ENCODE measurements around the gene BCAP29. TPM values are rescaled to one million over a fixed set of nuclear protein-coding genes. Genes with fewer than 3 reads are reported as not detected.
"Not testable (repeated sequence)": the region's sequence is repeated elsewhere in the genome, so short reads cannot be mapped to it uniquely, and the experiment has no call there.

The BCAP29 gene
- total RNA-seq, 2 donors from 2014 or later = 84.1 to 95.2 TPM

GRCh38 chr7:107610323-107610722, 30.3 kb downstream of the BCAP29 start:
- no peak for DNase-seq
- intact Hi-C loops (cut with DNase I) = no loop called here
- ATAC-seq = peak; percentile 53 to 57

GRCh38 chr7:107613439-107613838, 33.4 kb downstream of the BCAP29 start:
- no peak for DNase-seq
- intact Hi-C loops (cut with DNase I) = no loop called here
- ATAC-seq = no peak

DNA sequence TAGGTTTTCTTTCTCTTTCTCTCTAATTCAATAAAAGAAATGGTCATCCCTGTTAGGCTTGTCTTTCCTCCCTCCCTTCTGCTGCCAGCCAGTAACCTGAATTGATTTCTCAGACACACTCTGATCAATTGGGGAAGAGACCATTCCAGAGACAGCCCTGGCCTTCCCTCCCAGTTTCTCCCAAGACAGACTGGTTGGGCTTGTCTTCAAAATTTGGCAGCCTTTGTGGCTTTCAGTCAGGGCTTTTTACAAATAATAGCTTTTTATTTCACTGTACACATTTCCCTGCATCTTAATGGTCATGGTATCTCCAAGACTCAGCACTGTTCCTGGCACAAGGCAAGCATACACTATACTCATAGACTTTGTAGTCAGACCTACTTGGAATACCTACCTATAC, 33.9 kb downstream of the BCAP29 start:
- no peak for DNase-seq
- ATAC-seq = peak in 1 of 2 donors; percentile 27
- intact Hi-C loops (cut with DNase I) = no loop called here

DNA sequence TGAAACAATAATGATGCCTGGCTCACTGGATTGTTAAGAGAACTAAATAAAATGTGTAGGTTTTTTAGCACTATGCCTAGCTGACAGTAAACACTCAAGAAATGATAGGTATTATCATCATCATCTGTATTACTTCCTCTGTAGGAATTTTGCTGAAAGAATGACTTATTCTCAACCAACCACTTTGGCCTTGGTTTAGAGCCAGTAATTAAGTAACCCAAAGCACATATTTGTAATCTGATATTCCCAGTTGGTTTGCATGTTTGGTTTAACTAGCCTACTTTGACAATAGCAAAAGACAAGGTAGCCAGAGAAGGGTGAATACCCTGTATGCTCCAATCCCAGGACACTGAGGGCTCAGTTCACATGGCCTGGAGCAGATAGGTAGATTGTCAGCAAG, 34.4 kb downstream of the BCAP29 start:
- intact Hi-C loops (cut with DNase I) = no loop called here
- ATAC-seq (peak in 1 of 2 donors; percentile 19), DNase-seq (no peak)

- DNase-seq (no peak), ATAC-seq (no peak)
- intact Hi-C loops (cut with DNase I) = no loop called here
Observed at GRCh38 chr7:107615910-107616680, 36.0 kb downstream of the BCAP29 start.

GRCh38 chr7:107622429-107622828, 42.4 kb downstream of the BCAP29 start:
- ATAC-seq (peak in 1 of 2 donors; percentile 38), DNase-seq (no peak)
- intact Hi-C loops (cut with DNase I) = no loop called here

DNA sequence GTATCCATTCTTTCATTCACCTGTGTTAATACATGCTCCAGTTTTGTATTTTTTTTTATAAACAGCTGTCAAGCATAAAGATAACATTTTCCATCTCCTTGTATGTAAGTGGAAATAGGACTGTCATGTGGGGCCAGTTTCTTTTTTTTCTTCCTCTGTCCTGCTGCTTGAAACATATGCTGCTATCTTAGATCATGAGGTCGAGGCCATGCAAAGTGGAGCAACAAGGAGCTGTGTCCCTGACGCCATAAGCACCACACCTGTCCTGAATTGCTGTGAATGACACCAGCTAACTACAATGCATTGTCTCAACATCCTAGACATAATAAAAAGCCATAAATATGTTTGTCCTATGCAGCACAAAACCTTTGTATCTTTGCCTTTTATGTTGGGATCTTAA, 42.8 kb downstream of the BCAP29 start:
- intact Hi-C loops (cut with DNase I) = no loop called here
- no peak for DNase-seq
- no peak for ATAC-seq

DNA sequence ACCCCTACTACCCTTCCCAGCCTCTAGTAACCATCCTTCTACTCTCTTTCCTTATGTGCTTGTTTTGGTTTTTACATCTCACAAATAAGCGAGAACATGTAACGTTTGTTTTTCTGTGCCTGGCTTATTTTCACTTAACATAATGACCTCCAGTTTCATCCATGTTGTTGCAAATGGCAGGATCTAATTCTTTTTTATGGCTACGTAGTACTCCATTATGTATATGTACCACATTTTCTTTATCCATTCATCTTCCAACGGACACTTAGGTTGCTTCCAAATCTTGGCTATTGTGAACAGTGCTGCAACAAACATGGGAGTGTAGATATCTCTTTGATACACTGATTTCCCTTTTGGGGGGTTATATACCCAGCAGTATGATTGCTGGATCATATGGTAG, 47.0 kb downstream of the BCAP29 start:
- intact Hi-C loops (cut with DNase I) = no loop called here
- ATAC-seq (no peak), DNase-seq (no peak)

- intact Hi-C loops (cut with DNase I) = no loop called here
- no peak for ATAC-seq
Observed at GRCh38 chr7:107628461-107629064, 48.5 kb downstream of the BCAP29 start.

DNA sequence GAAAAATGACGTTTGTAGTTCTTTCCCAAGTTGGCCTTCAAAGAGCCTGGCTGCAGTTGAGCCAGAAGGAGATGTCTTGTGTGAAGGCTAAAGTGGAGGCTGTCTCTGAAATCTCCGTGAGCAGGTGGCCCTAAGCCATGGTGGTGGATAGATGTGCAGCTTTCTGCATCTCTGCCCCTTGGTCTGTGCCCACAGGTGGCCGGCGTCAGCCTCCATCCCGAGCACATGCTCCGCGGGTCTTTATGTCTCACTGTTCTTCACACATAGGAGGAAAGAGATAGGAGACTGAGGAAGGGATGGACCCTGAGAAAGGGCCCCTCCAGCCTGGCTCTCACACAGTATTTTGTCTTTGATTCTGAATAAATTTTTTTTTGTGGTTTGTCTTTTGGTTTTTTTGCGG, 50.3 kb downstream of the BCAP29 start:
- intact Hi-C loops (cut with DNase I) = no loop called here
- ATAC-seq (no peak), DNase-seq (no peak)

More at GRCh38 chr7:107628461-107629064, 48.5 kb downstream of the BCAP29 start:
- DNase-seq = no peak

DNA sequence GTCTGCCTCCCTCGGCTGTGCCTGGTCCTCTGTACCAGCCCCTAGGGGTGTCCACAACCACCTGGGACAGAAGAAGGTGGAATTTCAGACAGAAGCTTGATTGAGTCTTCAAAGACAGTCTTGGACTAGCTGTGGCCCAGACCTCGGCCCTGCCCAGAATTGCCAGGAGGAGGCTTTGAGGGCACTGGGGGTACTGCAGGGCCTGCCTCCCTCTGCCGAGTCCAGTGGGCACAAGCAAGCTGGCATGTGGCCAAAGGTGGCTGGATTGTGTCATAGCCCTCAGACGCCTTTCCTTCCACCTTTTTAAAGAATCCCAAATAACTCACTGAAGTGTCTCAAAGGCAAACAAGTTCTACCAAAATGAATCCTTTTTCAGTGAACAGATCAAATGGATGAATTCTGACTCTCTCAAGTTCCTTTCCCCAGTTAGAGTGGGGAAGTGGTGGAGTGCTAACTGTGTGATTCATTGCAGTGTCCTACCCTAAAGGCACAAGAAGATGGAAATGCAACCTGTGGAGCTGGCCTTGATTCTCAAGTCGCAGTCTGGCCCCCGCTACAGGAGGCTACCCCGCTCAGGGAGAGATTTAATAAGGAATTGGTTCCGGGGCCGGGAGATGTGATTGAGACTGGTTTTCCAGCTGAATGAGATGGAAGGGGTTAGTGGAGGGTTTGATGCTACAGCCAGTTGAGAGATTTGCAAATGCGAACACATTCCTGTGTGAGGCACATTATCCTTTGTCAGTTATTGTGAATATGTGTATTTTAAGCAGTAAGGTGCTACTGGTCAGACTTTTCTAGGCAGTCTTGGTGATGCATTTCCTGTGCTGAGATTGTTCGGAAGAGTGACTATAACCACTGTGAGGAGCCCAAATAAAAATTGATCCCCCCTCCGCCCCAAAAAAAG, 51.8 kb downstream of the BCAP29 start:
- no peak for DNase-seq
- intact Hi-C loops (cut with DNase I) = no loop called here
- no peak for ATAC-seq

GRCh38 chr7:107632492-107632865, 52.4 kb downstream of the BCAP29 start:
- no peak for DNase-seq
- intact Hi-C loops (cut with DNase I) = no loop called here
- ATAC-seq = no peak

DNA sequence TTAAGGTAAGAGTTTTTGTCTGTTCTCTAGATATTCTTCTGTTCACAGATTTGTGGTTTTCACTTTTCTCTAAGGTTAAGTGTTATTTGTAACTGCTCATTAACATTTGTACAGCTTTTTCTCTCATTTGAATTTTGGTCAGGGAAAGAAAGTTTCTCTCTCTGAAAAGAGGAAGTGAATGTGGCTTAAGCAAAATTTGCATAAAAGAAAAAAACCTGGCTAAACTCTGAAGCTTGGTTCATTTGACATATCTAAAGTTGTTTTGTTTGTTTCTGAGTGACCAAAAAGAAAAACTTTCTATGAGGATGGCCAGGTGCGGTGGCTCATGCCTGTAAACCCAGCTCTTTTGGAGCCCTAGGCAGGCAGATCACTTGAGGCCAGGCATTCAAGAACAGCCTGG, 58.5 kb downstream of the BCAP29 start:
- intact Hi-C loops (cut with DNase I) = no loop called here
- ATAC-seq = no peak
- no peak for DNase-seq

DNA sequence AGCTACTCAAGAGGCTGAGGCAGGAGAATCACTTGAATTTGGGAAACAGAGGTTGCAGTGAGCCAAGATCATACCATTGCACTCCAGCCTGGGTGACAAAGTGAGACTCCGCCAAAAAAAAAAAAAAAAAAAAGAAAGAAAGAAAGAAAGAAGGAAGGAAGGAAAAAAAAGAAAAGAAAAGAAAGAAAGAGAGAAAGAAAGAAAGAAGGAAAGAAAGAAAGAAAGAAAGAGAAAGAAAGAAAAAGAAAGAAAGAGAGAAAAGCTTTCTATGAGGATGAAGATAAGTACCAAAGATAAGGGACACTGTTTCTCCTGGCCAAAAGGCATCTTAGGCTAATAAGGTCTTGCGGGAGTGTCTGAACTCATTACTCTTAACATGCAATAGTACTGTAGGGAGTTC, 59.0 kb downstream of the BCAP29 start:
- intact Hi-C loops (cut with DNase I); DNase-seq; ATAC-seq: not testable (repeated sequence)

- no peak for DNase-seq
- intact Hi-C loops (cut with DNase I) = no loop called here
Observed at GRCh38 chr7:107641676-107642075, 61.6 kb downstream of the BCAP29 start.

GRCh38 chr7:107642501-107642900, 62.5 kb downstream of the BCAP29 start:
- intact Hi-C loops (cut with DNase I) = no loop called here
- ATAC-seq (no peak), DNase-seq (no peak)

More at GRCh38 chr7:107641676-107642075, 61.6 kb downstream of the BCAP29 start:
- no peak for ATAC-seq

DNA sequence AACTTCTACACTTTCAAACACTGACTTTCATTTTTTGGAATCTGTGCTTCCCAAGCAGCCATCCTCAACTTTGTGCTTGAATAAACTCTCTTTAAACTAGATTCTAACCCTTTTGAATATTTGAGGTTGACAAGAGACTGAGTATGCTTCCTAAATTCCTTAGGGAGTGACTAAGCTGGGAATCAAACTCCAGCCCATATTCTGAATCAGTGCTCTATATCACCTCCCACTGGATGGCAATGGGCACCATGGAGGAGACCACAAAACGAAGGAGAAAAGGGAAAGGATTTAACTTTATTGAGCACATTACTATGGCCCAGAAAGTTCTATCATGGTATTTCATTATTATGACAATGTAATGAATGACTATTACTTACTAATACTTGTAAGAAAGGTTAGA, 63.4 kb downstream of the BCAP29 start:
- DNase-seq = no peak
- intact Hi-C loops (cut with DNase I) = no loop called here

GRCh38 chr7:107643938-107644308, 63.9 kb downstream of the BCAP29 start:
- intact Hi-C loops (cut with DNase I) = no loop called here
- DNase-seq = no peak
- ATAC-seq = no peak

More for the DNA sequence above, 63.4 kb downstream of the BCAP29 start:
- ATAC-seq = peak in 1 of 2 donors; percentile 33

DNA sequence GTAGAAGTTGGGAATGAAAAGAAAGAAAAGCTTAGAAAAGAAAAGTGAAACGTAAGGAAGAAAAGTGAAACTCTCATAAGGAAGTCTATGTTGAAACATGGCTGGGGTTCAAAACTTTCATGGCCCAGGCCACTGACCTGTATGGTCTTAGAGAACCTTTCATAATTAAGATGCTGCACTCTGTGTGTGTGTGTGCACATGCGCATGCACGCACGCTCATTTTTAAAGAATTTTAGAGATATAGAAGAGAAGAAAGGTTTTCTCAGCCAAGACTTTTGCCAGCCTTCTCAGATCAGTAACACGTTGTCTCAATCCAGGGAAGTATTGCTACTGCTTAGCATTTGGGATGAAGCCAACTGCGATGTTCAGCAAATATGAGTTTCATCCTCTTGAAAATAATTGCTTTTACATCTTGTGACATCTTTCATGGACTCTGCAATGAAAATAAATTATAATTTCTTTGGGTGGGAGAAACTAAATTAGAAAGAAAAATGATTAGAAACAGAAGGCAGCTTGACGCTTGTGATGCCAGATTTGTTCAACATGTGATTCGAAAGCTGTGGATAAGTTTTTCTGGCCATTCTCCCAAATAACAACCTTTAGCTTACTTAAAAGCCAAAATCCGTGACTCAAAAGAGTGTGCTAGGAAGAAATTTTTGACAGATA, 64.4 kb downstream of the BCAP29 start:
- intact Hi-C loops (cut with DNase I) = no loop called here
- DNase-seq (no peak), ATAC-seq (peak in 1 of 2 donors; percentile 74)

Measured in left cardiac atrium (tissue), 4 donors.